Astrocyte of the cerebellum (primary cell): ENCODE measurements around the gene FBXO38.

Source experiments
- DNase-seq: peaks from one replicate; pipeline ENCODE4 v3.0.0-alpha.2; 2011; ENCODE audit warnings: low read depth
- H3K4me3 ChIP-seq: 2 replicates; pipeline ENCODE4 v1.5.1; 2011; ENCODE audit warnings: mild to moderate bottlenecking, low read depth, low read length, moderate library complexity
- in situ Hi-C: cut with HindIII; loops from 2 replicates; pipeline ENCODE4 v1.10.0; 2017; ENCODE audit warnings: low sequenced_read_pairs
- TF ChIP-seq, protein P1 (sequence below): IDR thresholded peaks from 2 replicates; pipeline ENCODE4 v1.5.1; 2012; ENCODE audit warnings: low read length, low read depth, moderate library complexity, mild to moderate bottlenecking; ENCODE audit errors: missing control alignments

Gene FBXO38

DNA sequence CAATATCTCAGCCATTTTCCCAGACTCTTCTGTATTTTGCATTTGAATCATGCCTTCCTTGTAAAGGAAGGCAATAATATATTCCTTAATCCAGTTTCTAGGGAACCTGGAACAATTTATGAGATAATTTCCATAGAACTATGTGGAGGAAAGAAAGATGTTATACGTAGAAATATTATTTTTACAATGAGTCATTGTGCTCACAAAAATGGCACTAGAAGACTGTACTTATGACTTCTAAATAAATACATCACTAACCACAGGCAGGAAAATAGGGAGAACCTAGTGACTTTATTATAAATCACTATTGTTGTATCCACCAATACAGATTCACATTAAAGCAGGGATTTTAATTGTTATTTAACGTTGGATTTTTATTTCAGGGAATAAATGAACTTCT lies 87.6 kb downstream of the FBXO38 start:
- TF ChIP-seq, protein P1, sequence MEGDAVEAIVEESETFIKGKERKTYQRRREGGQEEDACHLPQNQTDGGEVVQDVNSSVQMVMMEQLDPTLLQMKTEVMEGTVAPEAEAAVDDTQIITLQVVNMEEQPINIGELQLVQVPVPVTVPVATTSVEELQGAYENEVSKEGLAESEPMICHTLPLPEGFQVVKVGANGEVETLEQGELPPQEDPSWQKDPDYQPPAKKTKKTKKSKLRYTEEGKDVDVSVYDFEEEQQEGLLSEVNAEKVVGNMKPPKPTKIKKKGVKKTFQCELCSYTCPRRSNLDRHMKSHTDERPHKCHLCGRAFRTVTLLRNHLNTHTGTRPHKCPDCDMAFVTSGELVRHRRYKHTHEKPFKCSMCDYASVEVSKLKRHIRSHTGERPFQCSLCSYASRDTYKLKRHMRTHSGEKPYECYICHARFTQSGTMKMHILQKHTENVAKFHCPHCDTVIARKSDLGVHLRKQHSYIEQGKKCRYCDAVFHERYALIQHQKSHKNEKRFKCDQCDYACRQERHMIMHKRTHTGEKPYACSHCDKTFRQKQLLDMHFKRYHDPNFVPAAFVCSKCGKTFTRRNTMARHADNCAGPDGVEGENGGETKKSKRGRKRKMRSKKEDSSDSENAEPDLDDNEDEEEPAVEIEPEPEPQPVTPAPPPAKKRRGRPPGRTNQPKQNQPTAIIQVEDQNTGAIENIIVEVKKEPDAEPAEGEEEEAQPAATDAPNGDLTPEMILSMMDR: no peak
- no peak for DNase-seq
- in situ Hi-C loops: no loop called here
- no peak overlapping the region for H3K4me3 ChIP-seq

DNA sequence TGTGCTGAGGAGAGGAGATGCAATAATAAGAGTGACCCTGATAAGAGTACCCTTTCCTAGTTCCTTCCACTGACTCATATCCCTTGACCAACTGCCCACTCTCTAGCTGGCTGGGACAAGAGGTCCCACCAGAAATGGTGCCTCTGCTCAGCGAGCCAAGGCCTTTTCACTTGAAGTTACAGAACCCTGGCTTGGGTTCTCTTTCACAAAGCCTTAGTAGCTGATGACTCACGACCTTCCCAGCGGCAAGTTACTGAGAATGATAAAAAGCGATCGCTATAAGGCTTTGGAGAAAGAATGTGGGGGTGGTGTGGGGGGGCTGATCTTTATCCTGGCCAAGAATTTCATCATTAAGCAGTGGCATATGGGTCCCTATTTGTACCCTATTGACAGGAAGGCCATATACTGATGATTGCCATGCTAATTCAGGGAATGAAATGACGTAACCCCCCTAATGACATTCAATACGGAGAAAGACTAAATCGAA lies 90.3 kb downstream of the FBXO38 start:
- peak; percentile 16 for DNase-seq
- in situ Hi-C loops: no loop called here
- no peak overlapping the region for H3K4me3 ChIP-seq
- TF ChIP-seq, protein P1: no peak

DNA sequence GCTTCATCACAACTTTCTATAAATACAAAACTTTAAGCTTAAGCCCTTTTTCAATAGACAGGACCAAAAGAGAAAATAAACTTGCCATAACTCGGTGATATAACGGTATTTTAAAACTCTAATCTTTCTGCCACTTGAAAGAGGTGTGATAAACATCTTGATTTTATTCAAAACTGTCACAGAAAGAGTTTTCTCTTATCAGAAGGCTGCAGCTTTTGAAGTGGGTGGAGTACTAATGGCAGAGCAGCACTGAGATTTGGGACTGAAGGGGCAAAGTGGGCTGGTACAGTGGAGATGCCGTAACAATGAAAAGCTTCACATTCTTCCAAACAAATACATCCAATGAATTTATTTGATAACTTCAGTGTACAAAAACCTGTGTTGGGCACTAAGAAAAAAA lies 92.5 kb downstream of the FBXO38 start:
- in situ Hi-C loops: no loop called here
- TF ChIP-seq, protein P1: no peak
- no peak overlapping the region for H3K4me3 ChIP-seq
- no peak for DNase-seq

DNA sequence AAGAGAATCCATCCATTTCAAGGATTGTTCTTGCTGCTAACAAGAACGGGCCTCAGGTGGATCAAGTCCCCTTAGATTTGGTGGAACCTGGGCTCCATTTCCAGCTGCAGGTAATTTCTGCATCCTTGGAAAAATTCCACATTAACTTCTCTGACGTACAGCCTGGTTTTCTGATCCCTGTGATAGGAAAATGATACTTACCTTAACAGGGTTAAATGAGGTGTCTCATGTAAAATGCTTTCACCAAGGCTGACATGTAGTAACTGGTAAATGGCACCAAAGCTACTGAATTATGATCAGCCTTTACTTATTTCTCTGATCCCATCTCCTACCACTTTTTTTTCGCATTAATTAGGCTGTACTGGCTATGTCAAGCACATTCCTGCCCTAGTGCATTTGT lies 93.7 kb downstream of the FBXO38 start:
- in situ Hi-C loops: no loop called here
- TF ChIP-seq, protein P1: no peak
- no peak overlapping the region for H3K4me3 ChIP-seq
- no peak for DNase-seq

DNA sequence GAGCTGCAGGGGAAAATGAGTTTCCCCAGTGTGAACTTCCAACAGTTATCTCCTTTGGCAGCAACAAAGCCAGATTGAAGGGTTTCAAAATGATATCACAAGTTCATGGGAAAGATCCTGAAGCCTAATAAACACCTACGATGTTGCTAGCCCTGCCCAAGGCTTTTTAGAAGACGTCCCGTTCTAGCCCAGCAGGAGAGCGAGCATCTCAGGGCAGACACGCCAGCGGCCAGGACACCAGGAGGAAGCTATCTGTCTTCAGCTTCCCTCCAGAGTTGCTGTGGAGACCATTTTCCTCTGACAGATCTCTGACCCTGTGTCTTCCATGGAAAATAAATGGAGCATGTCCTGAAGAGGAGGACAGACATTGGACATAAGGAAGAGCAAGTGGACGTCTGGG lies 98.4 kb downstream of the FBXO38 start:
- in situ Hi-C loops: no loop called here
- no peak overlapping the region for H3K4me3 ChIP-seq
- TF ChIP-seq, protein P1: no peak
- DNase-seq: no peak

DNA sequence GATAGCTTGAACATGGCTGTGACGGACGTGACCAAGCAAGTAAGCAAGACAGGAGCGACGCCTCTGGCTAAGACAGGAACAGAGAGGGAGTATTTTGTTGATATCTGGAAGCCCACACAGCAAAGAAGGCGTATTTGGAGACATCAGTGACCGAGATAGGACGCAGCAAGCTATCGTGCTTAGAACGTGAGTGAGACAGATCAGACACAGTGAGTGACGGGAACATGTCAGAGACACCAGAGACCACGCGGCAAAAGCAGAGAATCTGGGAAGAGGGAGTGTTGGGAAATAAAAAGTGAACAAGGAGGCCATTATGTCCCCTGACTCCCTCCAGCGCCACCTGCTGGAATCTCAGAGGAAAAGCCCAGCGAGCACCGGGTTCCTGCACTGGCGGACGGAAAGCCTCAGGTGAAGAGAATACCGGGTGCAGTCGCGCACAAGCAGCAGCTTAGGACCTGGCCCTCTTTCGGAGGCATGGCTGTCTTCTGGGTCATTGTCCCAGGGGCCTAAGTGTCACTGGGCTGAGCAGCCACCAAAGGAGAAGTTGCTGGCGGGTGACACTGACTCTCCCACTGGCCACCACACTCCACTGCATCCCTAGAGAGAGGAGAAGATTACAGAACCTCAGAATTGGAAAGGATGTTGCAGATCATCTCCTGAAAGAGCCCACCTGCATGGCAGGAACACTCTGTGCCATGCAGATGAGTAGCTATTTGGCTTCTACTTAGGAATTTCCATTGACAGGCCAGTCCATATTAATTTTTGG lies 99.1 kb downstream of the FBXO38 start:
- no peak overlapping the region for H3K4me3 ChIP-seq
- in situ Hi-C loops: no loop called here
- DNase-seq: no peak

More for the DNA sequence above, 99.1 kb downstream of the FBXO38 start:
- TF ChIP-seq, protein P1: peak; percentile 51
